ENCODE data around the gene UNC5A. TPM values are rescaled to one million over a fixed set of nuclear protein-coding genes. Genes with fewer than 3 reads are reported as not detected.

The UNC5A gene
- total RNA-seq, 1 experiment from 2014 or later, result 0.07 TPM

GRCh38 chr5:176855598-176855997 is 45.2 kb downstream of the UNC5A start:
- CTCF ChIA-PET, result no interaction called here
- Histone ChIP-seq H4K20me1 (ENCODE audit: low read length) (no peaks in the 10 kb centered on the region), H3F3A (ENCODE audit: low read length, unreplicated experiment) (no peaks in the 10 kb centered on the region), H3K27ac (ENCODE audit: low read length) (no peak overlapping the region), H3K9me3 (ENCODE audit: low read length) (no peaks in the 10 kb centered on the region), H3K9me2 (replicated peaks; ENCODE audit: low read length) (no peaks in the 10 kb centered on the region), H3K4me1 (ENCODE audit: insufficient read depth, low read length) (no peaks in the 10 kb centered on the region), H3K79me2 (ENCODE audit: low read length) (no peaks in the 10 kb centered on the region), H3K27me3 (ENCODE audit: low read length) (peaks cover 4% of the 10 kb centered on the region; the same call in 1 of the 2 replicates), H3K9ac (ENCODE audit: low read length) (no peak overlapping the region), H3K4me2 (ENCODE audit: low read length) (no peak overlapping the region), H2AFZ (ENCODE audit: low read length) (no peak overlapping the region), H3K4me3 (ENCODE audit: low read length) (no peak overlapping the region), H3K36me3 (ENCODE audit: low read depth, low read length) (no peaks in the 10 kb centered on the region)
- ATAC-seq (no peak), DNase-seq (no peak)
- intact Hi-C loops (cut with micrococcal nuclease), result no loop called here
- POLR2A ChIA-PET (ENCODE audit: unreplicated experiment), result no interaction called here
- TF ChIP-seq EZH2 (IDR thresholded peaks at IDR 0.05; ENCODE audit: low read length, unreplicated experiment) (no peak), EZH2phosphoT487 (IDR thresholded peaks at IDR 0.05; ENCODE audit: borderline replicate concordance, low read length) (no peak), CTCF (conservative IDR thresholded peaks at IDR 0.05; ENCODE audit: low read depth, low read length) (no peak)
- no TSS peak for BruUV-seq (replicated peaks)

- no peak for ATAC-seq
- POLR2A ChIA-PET (ENCODE audit: unreplicated experiment), result no interaction called here
- H3K36me3 ChIP-seq (ENCODE audit: low read depth, low read length), result no peaks in the 10 kb centered on the region
- no peaks in the 10 kb centered on the region for H3F3A ChIP-seq (ENCODE audit: low read length, unreplicated experiment)
- H3K4me3 ChIP-seq (ENCODE audit: low read length), result no peak overlapping the region
- CTCF ChIA-PET, result no interaction called here
- H4K20me1 ChIP-seq (ENCODE audit: low read length), result no peaks in the 10 kb centered on the region
- BruUV-seq (replicated peaks), result no TSS peak
- no peaks in the 10 kb centered on the region for H3K4me1 ChIP-seq (ENCODE audit: insufficient read depth, low read length)
- H3K27ac ChIP-seq (ENCODE audit: low read length), result no peak overlapping the region
- TF ChIP-seq EZH2 (IDR thresholded peaks at IDR 0.05; ENCODE audit: low read length, unreplicated experiment) (no peak), EZH2phosphoT487 (IDR thresholded peaks at IDR 0.05; ENCODE audit: borderline replicate concordance, low read length) (no peak), CTCF (conservative IDR thresholded peaks at IDR 0.05; ENCODE audit: low read depth, low read length) (no peak)
- peaks cover 4% of the 10 kb centered on the region; the same call in 1 of the 2 replicates for H3K27me3 ChIP-seq (ENCODE audit: low read length)
- H3K9me2 ChIP-seq (replicated peaks; ENCODE audit: low read length), result no peaks in the 10 kb centered on the region
- H3K4me2 ChIP-seq (ENCODE audit: low read length), result no peak overlapping the region
- no peak for DNase-seq
- no peaks in the 10 kb centered on the region for H3K79me2 ChIP-seq (ENCODE audit: low read length)
- H3K9me3 ChIP-seq (ENCODE audit: low read length), result no peaks in the 10 kb centered on the region
- no peak overlapping the region for H3K9ac ChIP-seq (ENCODE audit: low read length)
- intact Hi-C loops (cut with micrococcal nuclease), result no loop called here
- H2AFZ ChIP-seq (ENCODE audit: low read length), result no peak overlapping the region
Measured at GRCh38 chr5:176856746-176857145, 46.4 kb downstream of the UNC5A start.

GRCh38 chr5:176857216-176857893 is 47.0 kb downstream of the UNC5A start:
- H2AFZ ChIP-seq (ENCODE audit: low read length), result no peak overlapping the region
- DNase-seq (no peak), ATAC-seq (no peak)
- H4K20me1 ChIP-seq (ENCODE audit: low read length), result no peaks in the 10 kb centered on the region
- H3K9me2 ChIP-seq (replicated peaks; ENCODE audit: low read length), result no peaks in the 10 kb centered on the region
- BruUV-seq (replicated peaks), result no TSS peak
- no peaks in the 10 kb centered on the region for H3K36me3 ChIP-seq (ENCODE audit: low read depth, low read length)
- ChIA-PET CTCF (no interaction called here), POLR2A (ENCODE audit: unreplicated experiment) (no interaction called here)
- peaks cover 4% of the 10 kb centered on the region; the same call in 1 of the 2 replicates for H3K27me3 ChIP-seq (ENCODE audit: low read length)
- H3K9ac ChIP-seq (ENCODE audit: low read length), result no peak overlapping the region
- H3K27ac ChIP-seq (ENCODE audit: low read length), result no peak overlapping the region
- H3K4me3 ChIP-seq (ENCODE audit: low read length), result no peak overlapping the region
- no peaks in the 10 kb centered on the region for H3K79me2 ChIP-seq (ENCODE audit: low read length)
- H3K9me3 ChIP-seq (ENCODE audit: low read length), result no peaks in the 10 kb centered on the region
- no peaks in the 10 kb centered on the region for H3K4me1 ChIP-seq (ENCODE audit: insufficient read depth, low read length)
- TF ChIP-seq EZH2phosphoT487 (IDR thresholded peaks at IDR 0.05; ENCODE audit: borderline replicate concordance, low read length), result no peak
- no peak for TF ChIP-seq EZH2 (IDR thresholded peaks at IDR 0.05; ENCODE audit: low read length, unreplicated experiment)
- TF ChIP-seq CTCF (conservative IDR thresholded peaks at IDR 0.05; ENCODE audit: low read depth, low read length), result no peak
- H3F3A ChIP-seq (ENCODE audit: low read length, unreplicated experiment), result no peaks in the 10 kb centered on the region
- intact Hi-C loops (cut with micrococcal nuclease), result no loop called here
- H3K4me2 ChIP-seq (ENCODE audit: low read length), result no peak overlapping the region

Data from PC-3 (cell line).